HG03108 (cell line): ENCODE measurements around the gene GIMAP5.

Experiments
- ATAC-seq: cut with Tn5 transposase; IDR thresholded peaks from one replicate; pipeline ENCODE4 v1.9.1; 2021; ENCODE audit warnings: moderate library complexity; ENCODE audit not compliant: unreplicated experiment

GIMAP5 gene

GRCh38 chr7:150734254-150734653 lies 3.0 kb upstream of the GIMAP5 start:
- no peak for ATAC-seq

GRCh38 chr7:150735596-150736358 lies 1.4 kb upstream of the GIMAP5 start:
- no peak for ATAC-seq

- ATAC-seq: no peak
Observed at GRCh38 chr7:150736864-150737263, 354 bp upstream of the GIMAP5 start.

GRCh38 chr7:150738092-150738491 lies 874 bp downstream of the GIMAP5 start:
- ATAC-seq: no peak

- no peak for ATAC-seq
Observed at GRCh38 chr7:150738591-150739001, 1.4 kb downstream of the GIMAP5 start.

GRCh38 chr7:150739033-150739432 lies 1.8 kb downstream of the GIMAP5 start:
- ATAC-seq: no peak

GRCh38 chr7:150740053-150740452 lies 2.8 kb downstream of the GIMAP5 start:
- ATAC-seq: no peak

GRCh38 chr7:150742286-150742968 lies 5.2 kb downstream of the GIMAP5 start:
- ATAC-seq: no peak

GRCh38 chr7:150744041-150744656 lies 6.9 kb downstream of the GIMAP5 start:
- no peak for ATAC-seq

- no peak for ATAC-seq
Observed at GRCh38 chr7:150745086-150745485, 7.9 kb downstream of the GIMAP5 start.

GRCh38 chr7:150745876-150746275 lies 8.7 kb downstream of the GIMAP5 start:
- no peak for ATAC-seq

- ATAC-seq: no peak
Observed at GRCh38 chr7:150746921-150747320, 9.7 kb downstream of the GIMAP5 start.

GRCh38 chr7:150748376-150748775 lies 11.2 kb downstream of the GIMAP5 start:
- no peak for ATAC-seq

GRCh38 chr7:150751702-150752101 lies 14.5 kb downstream of the GIMAP5 start:
- no peak for ATAC-seq

- no peak for ATAC-seq
Observed at GRCh38 chr7:150753239-150753638, 16.0 kb downstream of the GIMAP5 start.

- no peak for ATAC-seq
Observed at GRCh38 chr7:150753826-150754603, 16.8 kb downstream of the GIMAP5 start.

- ATAC-seq: no peak
Observed at GRCh38 chr7:150754951-150755350, 17.7 kb downstream of the GIMAP5 start.

- peak; percentile 45 for ATAC-seq
Observed at GRCh38 chr7:150755473-150756099, 18.4 kb downstream of the GIMAP5 start.

- ATAC-seq: no peak
Observed at GRCh38 chr7:150756166-150756565, 18.9 kb downstream of the GIMAP5 start.

- ATAC-seq: no peak
Observed at GRCh38 chr7:150756858-150757257, 19.6 kb downstream of the GIMAP5 start.

- ATAC-seq: no peak
Observed at GRCh38 chr7:150759479-150759878, 22.3 kb downstream of the GIMAP5 start.
